ENCODE results near the gene ADGRA1. TPM values are rescaled to one million over a fixed set of nuclear protein-coding genes. Genes with fewer than 3 reads are reported as not detected.
A peak's percentile ranks its signal among the peaks of the same experiment; 100 is the strongest.

The ADGRA1 gene
- total RNA-seq, 1 donor from 2014 or later: not detected

DNA sequence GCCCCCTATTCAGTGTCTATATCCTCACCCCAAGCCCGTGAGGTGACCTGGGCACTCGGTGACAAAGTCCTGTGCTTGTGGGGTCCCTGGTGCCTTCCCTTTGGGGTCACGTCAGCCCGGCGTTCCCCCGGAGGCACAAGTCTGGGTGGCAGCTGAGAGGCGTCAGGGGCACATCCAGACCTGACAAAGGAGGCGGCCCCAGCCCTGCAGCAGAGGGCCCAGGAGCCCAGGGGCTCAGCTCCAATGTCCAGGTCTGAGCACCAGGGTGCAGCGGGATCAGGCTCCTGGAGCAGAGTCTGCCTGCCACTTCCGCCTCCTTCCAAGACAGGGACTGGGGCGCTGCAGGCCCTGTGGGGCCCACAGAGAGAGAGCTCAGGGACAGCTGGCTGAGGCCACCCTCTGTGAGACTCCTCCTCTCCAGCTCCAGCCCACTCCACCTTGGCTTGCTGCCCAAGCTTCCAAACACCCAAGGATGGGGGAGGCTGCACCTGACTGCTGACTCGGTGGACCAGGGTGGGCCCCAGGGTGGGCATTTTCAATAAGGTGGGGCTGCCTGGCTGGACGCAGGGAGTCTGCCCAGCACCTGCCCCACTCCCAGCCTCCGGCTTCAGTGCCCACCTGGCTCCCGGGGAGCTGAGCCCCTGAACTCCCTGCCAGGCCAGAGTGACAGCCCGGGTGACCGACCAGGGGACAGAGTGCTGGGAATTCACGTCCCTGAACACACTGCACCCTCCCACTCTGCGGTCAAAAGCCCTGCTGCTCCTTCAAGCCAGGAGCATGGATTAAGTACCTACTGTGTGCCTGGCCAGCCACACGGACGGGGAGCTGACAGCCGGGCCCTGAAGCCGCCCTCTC, 71.3 kb downstream of the ADGRA1 start:
- H3K4me3 ChIP-seq: no peak overlapping the region
- H3K36me3 ChIP-seq: no peaks in the 10 kb centered on the region
- H3K4me1 ChIP-seq: peaks cover 7% of the 10 kb centered on the region
- DNase-seq (peak; percentile 81), ATAC-seq (peak; percentile 36)
- TF ChIP-seq, protein P1, sequence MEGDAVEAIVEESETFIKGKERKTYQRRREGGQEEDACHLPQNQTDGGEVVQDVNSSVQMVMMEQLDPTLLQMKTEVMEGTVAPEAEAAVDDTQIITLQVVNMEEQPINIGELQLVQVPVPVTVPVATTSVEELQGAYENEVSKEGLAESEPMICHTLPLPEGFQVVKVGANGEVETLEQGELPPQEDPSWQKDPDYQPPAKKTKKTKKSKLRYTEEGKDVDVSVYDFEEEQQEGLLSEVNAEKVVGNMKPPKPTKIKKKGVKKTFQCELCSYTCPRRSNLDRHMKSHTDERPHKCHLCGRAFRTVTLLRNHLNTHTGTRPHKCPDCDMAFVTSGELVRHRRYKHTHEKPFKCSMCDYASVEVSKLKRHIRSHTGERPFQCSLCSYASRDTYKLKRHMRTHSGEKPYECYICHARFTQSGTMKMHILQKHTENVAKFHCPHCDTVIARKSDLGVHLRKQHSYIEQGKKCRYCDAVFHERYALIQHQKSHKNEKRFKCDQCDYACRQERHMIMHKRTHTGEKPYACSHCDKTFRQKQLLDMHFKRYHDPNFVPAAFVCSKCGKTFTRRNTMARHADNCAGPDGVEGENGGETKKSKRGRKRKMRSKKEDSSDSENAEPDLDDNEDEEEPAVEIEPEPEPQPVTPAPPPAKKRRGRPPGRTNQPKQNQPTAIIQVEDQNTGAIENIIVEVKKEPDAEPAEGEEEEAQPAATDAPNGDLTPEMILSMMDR (IDR thresholded peaks at IDR 0.05): no peak
- intact Hi-C loops (cut with DNase I): no loop called here
- H3K27me3 ChIP-seq: peaks cover 30% of the 10 kb centered on the region
- no peaks in the 10 kb centered on the region for H3K9me3 ChIP-seq
- H3K27ac ChIP-seq: no peak overlapping the region

GRCh38 chr10:133159611-133159949, 71.9 kb downstream of the ADGRA1 start:
- intact Hi-C loops (cut with DNase I): no loop called here
- Histone ChIP-seq H3K4me1 (peaks cover 7% of the 10 kb centered on the region), H3K4me3 (no peak overlapping the region), H3K9me3 (no peaks in the 10 kb centered on the region), H3K36me3 (no peaks in the 10 kb centered on the region), H3K27me3 (peaks cover 30% of the 10 kb centered on the region), H3K27ac (no peak overlapping the region)
- TF ChIP-seq, protein P1 (IDR thresholded peaks at IDR 0.05): no peak
- DNase-seq (no peak), ATAC-seq (no peak)

DNA sequence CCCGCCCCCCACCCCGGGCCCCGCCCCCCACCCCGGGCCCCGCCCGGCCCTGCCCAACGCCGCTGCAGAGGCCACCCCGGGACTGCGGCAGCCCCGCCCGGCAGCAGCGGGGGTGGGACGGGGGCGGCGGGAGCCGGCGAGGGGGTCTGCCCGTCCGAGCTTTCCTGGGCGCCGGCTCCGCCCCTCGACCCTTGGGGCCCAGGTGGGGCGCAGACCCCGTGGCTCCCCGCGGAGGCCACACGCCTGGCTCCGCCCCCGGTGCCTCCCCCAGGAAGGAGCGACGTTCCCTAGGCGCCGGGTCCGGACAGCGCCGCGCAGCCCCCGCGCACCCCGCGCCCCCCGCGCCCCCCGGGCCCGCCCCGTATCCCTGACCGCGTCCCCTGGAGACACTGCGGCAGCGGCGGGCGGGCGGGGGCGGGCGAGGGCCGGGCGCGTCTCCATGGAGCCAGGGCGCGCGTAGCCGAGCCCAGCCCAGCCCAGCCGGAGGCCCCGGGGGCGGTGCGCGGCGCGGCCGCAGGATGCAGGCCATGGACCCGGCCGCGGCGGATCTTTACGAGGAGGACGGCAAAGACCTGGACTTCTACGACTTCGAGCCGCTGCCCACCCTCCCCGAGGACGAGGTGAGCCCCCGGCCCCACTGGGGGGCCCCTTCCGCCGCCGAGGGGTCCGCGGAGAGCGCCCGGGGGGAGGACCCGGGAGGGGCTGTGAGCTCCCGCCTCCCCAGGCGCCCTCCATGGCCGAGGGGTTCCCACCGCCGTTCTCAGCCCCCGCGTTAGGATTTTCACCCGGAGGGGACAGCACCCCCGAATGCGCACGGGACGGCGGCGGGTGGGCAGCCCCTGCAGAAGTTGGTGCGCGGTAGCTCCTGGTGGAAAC, 72.5 kb downstream of the ADGRA1 start, which contains the start of gene KNDC1:
Gene KNDC1, plus strand, starts transcription at position 270 of the 876 bp plus-strand sequence. Its CDS starts 249 bp downstream, at position 519.
- DNase-seq (peak; percentile 69), ATAC-seq (peak; percentile 47)
- Histone ChIP-seq H3K27ac (no peak within 1 kb of the TSS), H3K27me3 (peaks cover 30% of the 10 kb centered on the region), H3K4me1 (peaks cover 7% of the 10 kb centered on the region), H3K9me3 (no peaks in the 10 kb centered on the region), H3K4me3 (peak within 1 kb of the TSS; percentile 44), H3K36me3 (no peaks in the 10 kb centered on the region)
- TF ChIP-seq, protein P1 (IDR thresholded peaks at IDR 0.05): no peak
- intact Hi-C loops (cut with DNase I): no loop called here

- Histone ChIP-seq H3K4me1 (peaks cover 7% of the 10 kb centered on the region), H3K27ac (no peak overlapping the region), H3K4me3 (peak overlapping the region; percentile 44), H3K27me3 (peaks cover 30% of the 10 kb centered on the region), H3K9me3 (no peaks in the 10 kb centered on the region), H3K36me3 (no peaks in the 10 kb centered on the region)
- TF ChIP-seq, protein P1 (IDR thresholded peaks at IDR 0.05): no peak
- no peak for ATAC-seq
- intact Hi-C loops (cut with DNase I): no loop called here
- no peak for DNase-seq
These were observed 73.2 kb downstream of the ADGRA1 start for GRCh38 chr10:133160826-133161471.

- no peaks in the 10 kb centered on the region for H3K36me3 ChIP-seq
- ATAC-seq: no peak
- H3K9me3 ChIP-seq: no peaks in the 10 kb centered on the region
- peak; percentile 60 for DNase-seq
- H3K27ac ChIP-seq: no peak overlapping the region
- peaks cover 30% of the 10 kb centered on the region for H3K27me3 ChIP-seq
- TF ChIP-seq, protein P1 (IDR thresholded peaks at IDR 0.05): no peak
- peaks cover 7% of the 10 kb centered on the region for H3K4me1 ChIP-seq
- peak overlapping the region; percentile 44 for H3K4me3 ChIP-seq
- intact Hi-C loops (cut with DNase I): no loop called here
These were observed 73.9 kb downstream of the ADGRA1 start for GRCh38 chr10:133161486-133162109.

Measured in upper lobe of right lung (tissue), 1 donor.